ENCODE data around the gene SFTA2. TPM values are rescaled to one million over a fixed set of nuclear protein-coding genes. Genes with fewer than 3 reads are reported as not detected.

SFTA2 gene
- total RNA-seq, 1 experiment from 2014 or later, result not detected

GRCh38 chr6:30935018-30935417 is 3.0 kb upstream of the SFTA2 start:
- Histone ChIP-seq H3K9ac (ENCODE audit: low read length) (no peak overlapping the region), H3K36me3 (ENCODE audit: control insufficient read depth in 1 of 2, insufficient read depth in 2 of 2, low read length in 2 of 2) (no peaks in the 10 kb centered on the region), H3K4me1 (ENCODE audit: control insufficient read depth in 1 of 2, insufficient read depth in 2 of 2, low read length in 2 of 2) (peaks cover 7 to 13% of the 10 kb centered on the region in 2 experiments; a peak in 3 of 4 replicates), H3K9me2 (ENCODE audit: insufficient read depth) (no peaks in the 10 kb centered on the region), H3K4me2 (ENCODE audit: low read length) (no peak overlapping the region), H3K27ac (ENCODE audit: low read depth, low read length) (no peak overlapping the region), H4K20me1 (ENCODE audit: insufficient read depth) (no peaks in the 10 kb centered on the region), H3K79me2 (ENCODE audit: insufficient read depth, low read length) (no peaks in the 10 kb centered on the region), H3K27me3 (ENCODE audit: insufficient read depth, low read length) (no peaks in the 10 kb centered on the region), H2AFZ (ENCODE audit: low read depth, low read length, poor library complexity, severe bottlenecking) (no peak overlapping the region), H3K9me3 (ENCODE audit: control insufficient read depth in 1 of 2, insufficient read depth in 1 of 2, low read depth in 1 of 2, low read length in 2 of 2) (no peaks in the 10 kb centered on the region), H3K4me3 (replicated peaks in 1 of 2; ENCODE audit: low read depth in 1 of 2, low read length in 2 of 2) (no peak overlapping the region)
- ChIA-PET RAD21 (ENCODE audit: low non-redundant PET in 1 of 2, low total read pairs in 2 of 2, uncharacterized antibody in 2 of 2, unreplicated experiment in 2 of 2) (no interaction called here), POLR2A (no interaction called here), CTCF (no interaction called here)
- BruUV-seq (replicated peaks), result no TSS peak
- DNase-seq (ENCODE audit: low read depth, low spot score) (no peak), ATAC-seq (no peak)
- intact Hi-C loops (cut with micrococcal nuclease), result no loop called here
- no peak for TF ChIP-seq CEBPB (IDR thresholded peaks at IDR 0.05; ENCODE audit: low read depth)
- TF ChIP-seq EZH2 (IDR thresholded peaks at IDR 0.05), result no peak
- no peak for TF ChIP-seq EZH2phosphoT487 (IDR thresholded peaks at IDR 0.05; ENCODE audit: borderline replicate concordance)
- TF ChIP-seq TCF7L2 (IDR thresholded peaks at IDR 0.05; ENCODE audit: borderline replicate concordance, extremely low read depth, insufficient read depth, insufficient read length), result no peak
- no peak for TF ChIP-seq ZNF274 (IDR thresholded peaks at IDR 0.05; ENCODE audit: low read depth, low read length)
- no peak for TF ChIP-seq POLR2AphosphoS5 (IDR thresholded peaks at IDR 0.05; ENCODE audit: low read depth, low read length)
- TF ChIP-seq, protein P1, sequence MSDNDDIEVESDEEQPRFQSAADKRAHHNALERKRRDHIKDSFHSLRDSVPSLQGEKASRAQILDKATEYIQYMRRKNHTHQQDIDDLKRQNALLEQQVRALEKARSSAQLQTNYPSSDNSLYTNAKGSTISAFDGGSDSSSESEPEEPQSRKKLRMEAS (IDR thresholded peaks at IDR 0.05), result no peak
- TF ChIP-seq POLR2A (IDR thresholded peaks at IDR 0.05; ENCODE audit: borderline replicate concordance, extremely low read depth, insufficient read depth, insufficient read length), result no peak

- Histone ChIP-seq H3K4me2 (ENCODE audit: low read length) (peak overlapping the region; percentile 43; the same call in 1 of the 2 replicates), H3K27me3 (ENCODE audit: insufficient read depth, low read length) (no peaks in the 10 kb centered on the region), H3K9ac (ENCODE audit: low read length) (no peak overlapping the region), H3K9me3 (ENCODE audit: control insufficient read depth in 1 of 2, insufficient read depth in 1 of 2, low read depth in 1 of 2, low read length in 2 of 2) (peaks cover 0 to 11% of the 10 kb centered on the region in 2 experiments; a peak in 1 of 4 replicates), H3K4me3 (replicated peaks in 1 of 2; ENCODE audit: low read depth in 1 of 2, low read length in 2 of 2) (no peak overlapping the region), H3K27ac (ENCODE audit: low read depth, low read length) (no peak overlapping the region), H3K36me3 (ENCODE audit: control insufficient read depth in 1 of 2, insufficient read depth in 2 of 2, low read length in 2 of 2) (no peaks in the 10 kb centered on the region), H4K20me1 (ENCODE audit: insufficient read depth) (no peaks in the 10 kb centered on the region), H3K79me2 (ENCODE audit: insufficient read depth, low read length) (no peaks in the 10 kb centered on the region), H2AFZ (ENCODE audit: low read depth, low read length, poor library complexity, severe bottlenecking) (no peak overlapping the region), H3K4me1 (ENCODE audit: control insufficient read depth in 1 of 2, insufficient read depth in 2 of 2, low read length in 2 of 2) (peaks cover 7 to 13% of the 10 kb centered on the region in 2 experiments; a peak in 3 of 4 replicates), H3K9me2 (ENCODE audit: insufficient read depth) (no peaks in the 10 kb centered on the region)
- ChIA-PET RAD21 (ENCODE audit: low non-redundant PET in 1 of 2, low total read pairs in 2 of 2, uncharacterized antibody in 2 of 2, unreplicated experiment in 2 of 2) (no interaction called here), POLR2A (no interaction called here), CTCF (interaction anchor here (1.3 to 1.6 kb wide), 2 partner anchors 10 to 17 kb away, joined by 5 to 6 read pairs; no protein-coding TSS in a partner anchor)
- no peak for ATAC-seq
- BruUV-seq (replicated peaks), result no TSS peak
- no peak for DNase-seq (ENCODE audit: low read depth, low spot score)
- intact Hi-C loops (cut with micrococcal nuclease), result no loop called here
- TF ChIP-seq EGR1 (IDR thresholded peaks at IDR 0.05; ENCODE audit: low read depth) (no peak), POLR2A (IDR thresholded peaks at IDR 0.05; ENCODE audit: borderline replicate concordance, extremely low read depth, insufficient read depth, insufficient read length) (no peak), ATF3 (IDR thresholded peaks at IDR 0.05) (no peak), JUND (IDR thresholded peaks at IDR 0.05) (no peak), EZH2 (IDR thresholded peaks at IDR 0.05) (no peak), YY1 (IDR thresholded peaks at IDR 0.05; ENCODE audit: extremely low read depth, insufficient replicate concordance, low read depth, low read length) (no peak), POLR2AphosphoS5 (IDR thresholded peaks at IDR 0.05; ENCODE audit: low read depth, low read length) (no peak), CEBPB (IDR thresholded peaks at IDR 0.05; ENCODE audit: low read depth) (no peak), SRF (IDR thresholded peaks at IDR 0.05; ENCODE audit: low read depth) (no peak), CBX3 (IDR thresholded peaks at IDR 0.05; ENCODE audit: low read depth) (no peak), EZH2phosphoT487 (IDR thresholded peaks at IDR 0.05; ENCODE audit: borderline replicate concordance) (no peak), ELF1 (IDR thresholded peaks at IDR 0.05; ENCODE audit: borderline replicate concordance, low read depth) (no peak), SIN3A (IDR thresholded peaks at IDR 0.05; ENCODE audit: low read depth) (no peak)
- TF ChIP-seq, protein P1 (IDR thresholded peaks at IDR 0.05), result no peak
- TF ChIP-seq, protein P2, sequence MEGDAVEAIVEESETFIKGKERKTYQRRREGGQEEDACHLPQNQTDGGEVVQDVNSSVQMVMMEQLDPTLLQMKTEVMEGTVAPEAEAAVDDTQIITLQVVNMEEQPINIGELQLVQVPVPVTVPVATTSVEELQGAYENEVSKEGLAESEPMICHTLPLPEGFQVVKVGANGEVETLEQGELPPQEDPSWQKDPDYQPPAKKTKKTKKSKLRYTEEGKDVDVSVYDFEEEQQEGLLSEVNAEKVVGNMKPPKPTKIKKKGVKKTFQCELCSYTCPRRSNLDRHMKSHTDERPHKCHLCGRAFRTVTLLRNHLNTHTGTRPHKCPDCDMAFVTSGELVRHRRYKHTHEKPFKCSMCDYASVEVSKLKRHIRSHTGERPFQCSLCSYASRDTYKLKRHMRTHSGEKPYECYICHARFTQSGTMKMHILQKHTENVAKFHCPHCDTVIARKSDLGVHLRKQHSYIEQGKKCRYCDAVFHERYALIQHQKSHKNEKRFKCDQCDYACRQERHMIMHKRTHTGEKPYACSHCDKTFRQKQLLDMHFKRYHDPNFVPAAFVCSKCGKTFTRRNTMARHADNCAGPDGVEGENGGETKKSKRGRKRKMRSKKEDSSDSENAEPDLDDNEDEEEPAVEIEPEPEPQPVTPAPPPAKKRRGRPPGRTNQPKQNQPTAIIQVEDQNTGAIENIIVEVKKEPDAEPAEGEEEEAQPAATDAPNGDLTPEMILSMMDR (IDR thresholded peaks at IDR 0.05 in 2 of 3, conservative IDR thresholded peaks at IDR 0.05 in 1 of 3; ENCODE audit: borderline replicate concordance in 1 of 3, insufficient read depth in 1 of 3, low read depth in 2 of 3, low read length in 2 of 3), result no peak
Observed at GRCh38 chr6:30932665-30933365, 845 bp upstream of the SFTA2 start.
